ENCODE data around the gene ANKZF1.
"Not testable (repeated sequence)": the region's sequence is repeated elsewhere in the genome, so short reads cannot be mapped to it uniquely, and the experiment has no call there.

The ANKZF1 gene

DNA sequence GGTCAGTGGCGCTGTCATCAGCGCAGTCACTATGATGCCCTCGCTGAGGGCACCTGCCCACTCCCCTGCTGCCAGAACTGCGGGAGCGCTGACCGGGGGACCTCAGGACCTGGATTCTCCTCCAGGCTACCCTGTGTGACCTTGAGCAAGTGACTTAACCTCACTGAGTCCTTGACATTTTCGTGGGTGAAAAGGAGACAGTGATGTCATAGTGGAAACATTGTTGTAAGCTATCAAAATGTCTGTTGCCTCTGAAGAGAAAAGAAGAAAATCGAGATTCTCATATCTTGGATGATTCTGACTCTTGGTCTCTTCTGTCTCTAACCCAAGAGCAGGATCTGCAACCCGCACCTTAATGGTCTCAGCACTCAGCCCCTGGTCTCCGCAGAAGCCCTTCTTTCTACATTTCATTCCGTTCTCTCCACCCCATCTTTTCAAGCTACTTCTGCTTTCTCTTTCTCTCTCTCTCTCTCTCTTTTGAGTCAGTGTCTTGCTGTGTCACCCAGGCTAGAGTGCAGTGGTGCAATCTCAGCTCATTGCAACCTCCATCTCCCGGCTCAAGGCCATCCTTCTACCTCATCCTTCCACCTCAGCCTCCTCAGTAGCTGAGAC is 25.1 kb downstream of the ANKZF1 start:
- DNase-seq (ENCODE audit: low read depth) = no peak

DNA sequence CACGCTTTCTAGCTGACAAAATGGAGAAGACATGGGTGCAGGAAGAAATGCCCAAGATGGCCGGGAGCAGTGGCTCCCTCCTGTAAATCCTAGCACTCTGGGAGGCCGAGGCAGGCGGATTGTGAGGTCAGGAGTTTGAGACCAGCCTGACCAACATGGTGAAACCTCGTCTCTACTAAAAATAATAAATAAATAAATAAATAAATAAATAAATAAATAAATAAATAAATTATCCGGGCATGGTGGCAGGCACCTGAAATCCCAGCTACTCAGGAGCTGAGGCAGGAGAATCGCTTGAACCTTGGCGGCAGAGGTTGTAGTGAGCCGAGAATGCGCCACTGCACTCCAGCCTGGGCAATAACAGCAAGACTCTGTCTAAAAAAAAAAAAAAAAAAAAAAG is 29.3 kb downstream of the ANKZF1 start:
- not testable (repeated sequence) for DNase-seq (ENCODE audit: low read depth)

DNA sequence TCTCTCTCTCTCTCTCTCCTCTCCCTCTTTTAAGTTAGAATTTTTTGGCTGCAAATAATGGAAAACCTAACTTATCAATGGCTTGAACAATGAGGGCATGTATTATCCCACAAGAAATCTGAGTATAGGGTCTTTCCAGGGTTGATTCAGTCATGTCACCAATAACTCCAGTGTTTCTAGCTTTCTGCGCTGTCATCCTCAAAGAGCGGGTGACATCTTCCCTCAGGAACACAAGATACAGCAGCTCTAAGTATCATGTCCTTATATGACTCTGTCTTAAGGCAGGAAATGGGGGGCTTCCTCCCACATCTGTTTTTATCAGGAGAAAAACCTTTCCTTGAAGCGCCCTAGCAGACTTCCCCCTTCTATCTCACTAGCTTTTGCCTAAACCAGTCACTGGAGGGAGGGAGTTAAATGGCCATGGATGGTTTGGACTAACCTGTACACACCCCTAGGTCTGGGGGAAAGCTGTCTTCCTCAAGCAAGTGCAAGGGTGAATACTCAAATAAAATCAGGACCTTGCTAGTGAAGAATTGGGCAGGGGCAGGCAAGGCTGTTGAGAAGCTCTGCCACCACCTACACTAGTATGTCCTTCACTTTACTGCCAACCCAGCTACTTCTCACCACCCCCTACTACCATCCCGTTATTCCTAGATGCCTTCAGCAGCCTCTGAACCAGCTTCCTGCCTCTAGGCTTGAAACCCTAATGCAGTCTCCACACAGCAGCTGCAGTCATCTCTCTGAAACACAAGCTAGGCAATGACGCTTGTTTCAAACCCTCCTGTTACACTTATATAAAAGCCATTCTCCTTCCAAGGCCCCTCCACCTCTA is 31.6 kb downstream of the ANKZF1 start:
- DNase-seq (ENCODE audit: low read depth) = no peak

DNA sequence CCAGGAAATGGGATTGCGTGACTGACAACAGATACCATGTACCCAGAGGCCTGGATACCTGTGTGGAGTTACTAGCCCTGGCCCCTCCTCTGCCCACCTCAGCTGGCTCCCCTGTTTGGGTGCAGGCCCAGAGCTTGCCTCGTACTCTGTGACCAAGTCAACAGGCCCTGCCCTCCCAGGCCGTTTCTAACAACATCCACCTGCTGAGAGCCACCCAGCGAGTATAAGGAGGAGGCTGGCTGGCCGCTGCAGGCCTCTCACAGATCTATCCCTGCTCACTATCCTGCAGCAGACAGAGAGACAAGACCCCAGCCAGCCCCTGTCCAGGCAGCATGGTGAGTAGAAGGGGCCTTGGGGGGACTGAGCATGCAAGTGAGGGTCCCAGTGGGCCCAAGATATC is 36.6 kb downstream of the ANKZF1 start:
- DNase-seq (ENCODE audit: low read depth) = no peak

DNA sequence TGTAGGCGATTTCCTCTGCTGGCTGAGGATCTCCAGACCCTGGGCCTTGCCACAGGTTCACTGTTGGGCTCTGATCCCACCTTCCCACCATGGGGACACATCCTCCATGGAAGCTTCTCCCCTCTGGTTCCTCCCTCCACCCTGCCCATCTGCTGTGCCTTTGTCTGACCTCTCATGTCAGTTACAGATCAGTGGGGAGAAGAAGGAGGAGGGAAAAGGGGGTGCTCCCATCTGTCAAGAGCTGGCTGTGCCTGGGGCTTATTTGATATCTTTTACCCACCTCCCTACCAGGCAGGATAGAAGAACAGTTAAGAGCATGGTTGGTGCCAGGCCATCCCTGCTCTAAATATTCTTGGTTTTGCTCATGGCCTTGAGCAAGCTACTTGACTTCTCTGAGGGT is 37.3 kb downstream of the ANKZF1 start:
- no peak for DNase-seq (ENCODE audit: low read depth)

DNA sequence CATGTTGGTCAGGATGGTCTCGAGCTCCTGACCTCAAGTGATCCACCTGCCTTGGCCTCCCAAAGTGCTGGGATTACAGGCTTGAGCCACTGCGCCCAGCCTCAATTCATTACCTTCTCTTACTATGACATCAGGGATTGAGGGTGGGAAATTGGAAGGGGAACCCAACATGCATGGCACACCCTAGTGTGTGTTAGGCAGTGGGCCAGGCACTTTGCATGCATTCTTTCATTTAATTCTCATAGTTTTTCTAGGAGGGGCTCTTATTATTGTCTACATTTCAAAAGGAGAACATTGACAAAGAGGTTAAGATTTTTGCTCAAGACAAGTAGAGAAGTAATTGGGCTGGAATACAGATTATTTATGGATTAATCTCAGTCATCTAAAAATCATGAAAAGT is 38.7 kb downstream of the ANKZF1 start:
- no peak for DNase-seq (ENCODE audit: low read depth)

DNA sequence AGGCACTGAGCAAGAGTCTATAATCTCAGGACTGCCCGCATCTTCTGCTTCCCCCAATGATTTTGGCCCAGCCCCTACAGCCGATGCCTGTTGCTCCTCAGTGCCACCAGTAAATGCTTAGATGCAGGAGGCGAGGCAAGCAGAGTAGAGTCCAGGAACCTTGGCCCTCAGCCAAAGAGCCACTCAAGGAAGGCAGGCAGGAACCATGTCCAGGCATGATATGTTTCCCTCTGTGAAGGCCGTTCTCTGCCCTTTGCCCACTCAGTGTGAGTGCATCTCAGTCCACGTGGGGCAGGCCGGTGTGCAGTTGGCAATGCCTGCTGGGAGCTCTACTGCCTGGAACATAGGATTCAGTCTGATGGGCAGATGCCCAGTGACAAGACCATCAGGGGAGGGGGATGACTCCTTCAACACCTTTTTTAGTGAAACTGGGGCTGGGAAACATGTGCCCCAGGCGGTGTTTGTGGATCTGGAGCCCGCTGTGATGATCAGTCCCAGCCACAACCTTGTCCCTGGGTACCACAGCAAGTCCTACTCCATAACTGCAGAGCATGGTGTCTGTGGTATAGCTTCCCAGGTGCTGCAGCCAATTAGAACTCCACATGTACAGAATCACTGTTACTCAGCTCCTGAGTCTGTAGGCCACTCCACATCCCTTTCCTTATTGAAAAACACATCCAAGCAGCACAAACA is 39.9 kb downstream of the ANKZF1 start:
- no peak for DNase-seq (ENCODE audit: low read depth)

DNA sequence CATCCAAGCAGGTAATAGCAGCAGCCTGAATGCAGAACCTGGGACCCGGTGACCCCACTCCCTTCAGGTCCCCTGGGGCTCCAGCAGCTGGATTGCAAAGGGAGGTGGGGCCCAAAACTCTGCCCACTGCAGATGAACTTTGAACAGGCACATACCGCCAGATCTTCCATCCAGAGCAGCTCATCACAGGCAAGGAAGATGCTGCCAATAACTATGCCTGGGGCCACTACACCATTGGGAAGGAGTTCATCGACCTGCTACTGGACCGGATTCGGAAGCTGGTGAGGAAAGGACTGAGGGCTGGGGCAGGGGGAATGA is 40.4 kb downstream of the ANKZF1 start:
- DNase-seq (ENCODE audit: low read depth) = no peak

DNA sequence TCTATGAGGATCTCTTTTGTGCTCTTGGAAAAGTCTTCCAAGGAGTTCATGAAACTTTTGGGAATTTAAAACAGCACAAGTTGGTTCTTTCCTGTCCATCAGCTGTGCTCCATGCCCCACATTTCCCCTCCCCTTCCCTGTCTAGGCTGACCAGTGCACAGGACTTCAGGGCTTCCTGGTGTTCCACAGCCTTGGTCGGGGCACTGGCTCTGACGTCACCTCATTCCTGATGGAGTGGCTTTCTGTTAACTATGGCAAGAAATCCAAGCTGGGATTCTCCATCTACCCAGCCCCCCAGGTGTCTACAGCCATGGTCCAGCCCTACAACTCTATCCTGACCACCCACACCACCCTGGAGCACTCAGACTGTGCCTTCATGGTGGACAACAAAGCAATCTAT is 41.4 kb downstream of the ANKZF1 start:
- DNase-seq (ENCODE audit: low read depth) = no peak

DNA sequence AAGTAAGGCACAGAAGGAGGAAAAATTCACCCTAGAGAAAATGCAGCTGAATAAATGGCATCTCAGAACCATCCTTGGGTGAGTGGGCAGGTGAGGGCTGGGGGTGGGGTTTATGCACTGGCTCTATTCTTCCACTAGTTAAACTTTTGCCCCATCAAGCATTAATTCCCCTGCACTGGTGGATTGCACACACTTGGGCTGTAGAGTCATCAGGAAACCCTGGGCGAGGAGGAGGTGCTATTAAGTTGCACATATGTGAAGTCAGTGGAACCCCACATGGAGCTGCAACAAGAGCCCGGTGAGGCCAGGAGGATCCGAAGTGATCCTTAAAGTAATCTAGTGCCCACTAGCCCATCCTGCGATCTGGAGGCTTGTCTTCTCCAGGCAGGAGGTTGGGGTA is 42.8 kb downstream of the ANKZF1 start:
- DNase-seq (ENCODE audit: low read depth) = no peak

DNA sequence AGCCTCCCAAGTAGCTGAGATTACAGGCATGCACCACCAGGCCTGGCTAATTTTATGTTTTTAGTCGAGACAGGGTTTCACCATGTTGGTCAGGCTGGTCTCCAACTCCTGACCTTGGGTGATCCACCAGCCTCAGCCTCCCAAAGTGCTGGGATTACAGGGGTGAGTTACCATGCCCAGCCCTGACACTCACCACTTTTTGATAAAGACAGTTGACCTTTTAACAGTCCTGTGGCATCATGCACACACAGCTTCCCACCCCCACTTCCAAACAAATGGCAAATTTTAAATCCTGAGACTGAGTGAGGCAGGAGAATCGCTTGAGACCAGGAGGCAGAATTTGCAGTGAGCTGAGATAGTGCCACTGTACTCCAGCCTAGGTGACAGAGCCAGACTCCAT is 43.4 kb downstream of the ANKZF1 start:
- DNase-seq (ENCODE audit: low read depth) = no peak

DNA sequence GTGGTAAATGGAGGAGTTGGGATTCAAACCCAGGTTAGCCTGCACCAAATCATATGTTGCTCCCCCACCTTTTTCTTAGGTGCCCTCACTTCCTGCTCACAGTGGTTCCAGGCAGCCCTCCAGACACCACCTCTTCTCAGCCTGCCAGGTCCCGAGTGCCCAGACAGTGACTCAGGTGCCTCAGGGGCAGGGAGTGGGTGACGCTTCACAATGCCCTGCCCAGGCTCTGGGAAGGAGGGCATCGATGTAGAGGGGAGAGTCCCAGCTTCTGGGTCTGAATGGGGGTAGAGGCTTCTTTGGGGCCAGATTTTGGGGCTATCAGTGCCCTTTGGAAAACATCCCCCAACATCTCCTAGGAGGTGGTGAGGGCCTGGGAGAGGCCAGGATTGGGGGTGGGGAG is 44.3 kb downstream of the ANKZF1 start:
- no peak for DNase-seq (ENCODE audit: low read depth)

DNA sequence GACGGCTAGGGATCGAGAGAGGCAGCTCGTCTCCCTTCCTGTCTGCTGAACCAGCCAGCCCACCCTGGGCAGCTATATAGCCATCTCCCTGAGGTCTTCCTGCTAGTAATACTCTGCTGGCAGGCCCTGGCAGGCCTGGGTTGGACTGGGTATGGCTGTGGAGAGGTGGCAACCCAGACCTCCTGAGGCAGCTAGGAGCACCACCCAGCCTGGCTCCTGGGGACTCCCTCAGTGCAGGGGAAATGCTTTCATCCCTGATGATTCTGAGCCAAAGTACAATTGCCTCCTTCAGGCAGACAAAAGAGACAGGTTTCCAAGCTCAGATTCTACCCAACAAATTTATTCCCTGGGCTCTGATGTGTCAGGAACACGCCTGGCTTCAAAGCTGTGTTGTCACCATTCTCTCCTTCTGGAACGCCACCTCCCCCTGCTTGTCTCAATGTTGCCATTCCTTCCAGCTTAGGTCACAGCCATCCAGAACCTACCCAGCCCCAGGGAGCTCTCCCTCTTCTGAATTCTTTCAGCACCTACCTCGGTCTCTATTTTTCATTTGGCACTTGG is 44.8 kb downstream of the ANKZF1 start:
- DNase-seq (ENCODE audit: low read depth) = no peak

DNA sequence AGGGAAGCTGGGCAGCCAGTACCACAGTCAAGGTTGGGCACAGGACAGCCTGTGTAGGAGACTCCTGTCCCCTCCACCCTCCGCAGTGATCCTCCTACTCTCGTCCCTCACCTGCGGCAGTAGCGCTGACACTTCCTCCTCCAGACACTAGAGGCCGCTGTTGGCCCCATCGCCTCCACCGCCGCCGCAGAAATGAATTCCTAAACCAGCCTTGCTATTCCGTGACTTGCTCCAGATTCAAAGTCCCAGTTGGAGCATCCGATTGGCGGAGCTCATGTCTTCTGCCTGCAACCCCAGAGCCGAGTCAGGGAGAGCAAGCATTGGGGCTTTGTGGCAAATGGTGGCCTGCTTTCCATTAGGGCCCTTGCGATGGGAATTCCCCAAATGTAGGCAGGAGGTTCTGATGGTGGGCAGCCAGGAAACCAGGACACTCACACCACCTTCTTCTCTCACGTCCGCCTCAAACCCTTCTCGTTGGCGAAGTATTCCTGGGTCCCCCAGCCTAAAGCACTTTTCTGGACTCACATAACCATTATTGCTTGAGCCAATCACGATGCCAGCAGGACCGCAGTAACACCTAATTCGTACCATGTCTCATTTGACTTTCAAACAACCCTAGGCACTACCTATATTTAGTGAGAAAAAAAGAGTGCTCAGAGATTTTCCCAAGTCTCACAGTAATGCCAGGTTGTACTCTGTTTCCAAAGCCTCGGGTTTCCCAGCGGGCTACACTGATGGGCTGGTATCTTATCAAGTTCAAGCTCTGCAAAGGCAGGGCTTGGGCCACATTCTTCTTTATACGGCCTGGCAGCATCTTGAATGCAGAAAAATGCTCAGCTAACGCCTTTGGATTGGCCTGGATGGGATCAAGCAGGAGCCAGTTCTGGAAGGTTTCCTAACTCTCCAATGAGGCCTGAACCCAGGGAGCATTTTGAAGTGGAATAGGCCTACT is 48.4 kb downstream of the ANKZF1 start:
- DNase-seq (ENCODE audit: low read depth) = no peak

DNA sequence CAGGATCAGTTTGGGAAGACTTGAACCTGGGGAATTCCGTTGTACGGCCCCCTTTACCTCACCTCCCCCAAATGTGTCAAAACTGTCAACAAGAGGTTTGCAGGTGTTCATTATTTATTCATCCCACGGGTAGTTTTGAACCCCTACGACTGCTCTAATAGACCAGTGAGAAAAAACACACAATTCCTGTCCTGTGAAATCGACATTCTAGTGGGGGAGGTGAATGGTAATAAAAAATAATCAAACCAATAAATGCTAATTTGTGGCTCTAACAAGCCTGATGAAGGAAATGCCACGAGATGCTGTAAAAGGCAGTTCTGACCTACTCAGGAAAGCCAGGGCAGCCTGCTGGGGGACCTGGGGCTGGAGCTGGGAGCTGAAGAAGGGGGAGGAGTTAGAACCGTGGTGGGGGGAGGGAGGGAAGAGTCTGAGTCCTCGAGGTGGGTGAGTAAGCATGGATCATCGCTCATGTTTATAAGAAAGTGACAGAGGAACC is 49.1 kb downstream of the ANKZF1 start:
- no peak for DNase-seq (ENCODE audit: low read depth)

DNA sequence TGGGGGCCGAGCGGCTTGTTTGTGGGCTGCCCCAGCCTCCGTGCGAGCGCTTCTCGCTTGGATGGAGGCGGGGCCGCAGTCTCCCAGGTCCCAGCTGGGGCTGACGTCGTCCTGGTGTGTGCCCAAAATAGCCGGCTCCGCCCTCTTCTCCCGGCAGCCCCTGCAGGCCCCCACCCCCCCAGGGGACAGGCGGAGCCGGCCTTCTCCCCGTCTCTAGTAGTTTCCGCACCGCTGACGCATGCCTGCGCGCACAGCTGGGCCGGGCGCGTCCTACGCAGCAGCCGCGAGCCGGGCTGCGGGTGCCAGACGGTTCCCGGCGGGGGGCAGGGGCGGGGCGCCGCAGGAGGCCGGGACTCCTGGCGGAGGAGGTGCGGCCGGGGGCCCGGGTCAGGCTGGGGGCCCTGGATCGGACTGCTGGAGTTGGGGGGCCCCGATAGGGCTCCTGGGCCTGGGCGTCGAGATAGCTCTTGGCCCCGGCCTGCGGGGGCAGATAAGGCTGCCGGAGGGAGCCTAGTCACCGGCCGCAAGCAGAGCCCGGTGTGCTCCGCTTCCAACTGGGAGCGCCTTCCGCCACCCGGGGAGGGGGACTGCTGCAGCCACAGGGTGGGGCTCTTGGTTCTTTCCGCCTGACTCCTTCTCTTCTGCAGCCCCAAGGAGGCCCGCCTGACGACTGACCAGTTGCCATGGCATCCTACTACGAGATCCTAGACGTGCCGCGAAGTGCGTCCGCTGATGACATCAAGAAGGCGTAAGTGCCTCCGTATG is 49.7 kb downstream of the ANKZF1 start, which contains the start of gene DNAJB2:
DNAJB2 (plus strand) TSS at position 216 of the 765 bp plus-strand sequence; CDS start at position 684, 468 bp downstream.
- peak; percentile 98 for DNase-seq (ENCODE audit: low read depth)

DNA sequence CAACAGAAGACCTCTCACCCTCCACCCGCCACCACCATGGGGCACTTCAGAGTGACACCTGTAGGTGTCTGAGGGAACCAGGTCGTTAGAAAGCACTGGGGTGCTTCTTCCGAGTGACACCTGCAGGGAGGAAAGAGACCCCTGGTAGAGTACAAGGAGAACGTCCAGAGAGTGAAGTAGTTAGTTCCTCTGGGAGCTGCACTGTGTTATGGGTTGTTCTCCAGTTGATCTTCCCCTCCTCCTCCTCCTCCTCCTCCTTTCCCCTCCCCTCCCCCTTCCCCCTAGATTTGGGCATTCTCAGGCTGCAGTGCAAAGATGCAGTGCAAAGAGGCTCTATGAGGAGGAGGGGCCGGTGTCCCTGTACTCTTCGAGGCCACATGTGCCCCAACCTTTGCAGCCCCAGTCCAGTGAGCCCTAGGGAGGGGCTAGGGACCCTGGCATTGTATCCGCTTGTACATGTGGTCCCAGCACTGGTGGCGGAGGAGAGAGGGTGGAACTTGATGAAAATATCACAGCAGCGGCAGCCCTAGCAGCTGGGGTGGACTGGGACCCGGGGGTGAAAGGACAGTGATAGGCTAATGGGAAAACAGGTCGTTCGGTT is 50.4 kb downstream of the ANKZF1 start:
- no peak for DNase-seq (ENCODE audit: low read depth)

DNA sequence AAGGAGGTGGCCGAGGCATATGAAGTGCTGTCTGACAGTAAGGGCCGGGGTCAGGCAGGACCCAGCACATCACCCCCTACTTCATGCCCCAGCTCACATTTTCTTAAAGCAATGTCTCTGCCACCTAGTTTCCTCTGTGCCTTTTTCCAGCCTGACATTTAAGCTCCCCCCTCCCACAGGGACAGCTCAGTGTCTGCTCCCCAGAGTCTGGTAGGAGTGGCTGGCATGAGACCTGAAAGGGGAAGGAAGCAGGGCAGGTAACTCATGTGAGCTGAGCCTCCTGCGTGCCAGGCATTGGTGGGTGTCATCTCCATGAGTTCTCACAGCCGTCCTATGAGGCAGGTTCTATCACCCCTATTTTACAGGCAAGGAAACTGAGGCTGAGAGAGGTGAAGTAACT is 51.0 kb downstream of the ANKZF1 start:
- no peak for DNase-seq (ENCODE audit: low read depth)

DNA sequence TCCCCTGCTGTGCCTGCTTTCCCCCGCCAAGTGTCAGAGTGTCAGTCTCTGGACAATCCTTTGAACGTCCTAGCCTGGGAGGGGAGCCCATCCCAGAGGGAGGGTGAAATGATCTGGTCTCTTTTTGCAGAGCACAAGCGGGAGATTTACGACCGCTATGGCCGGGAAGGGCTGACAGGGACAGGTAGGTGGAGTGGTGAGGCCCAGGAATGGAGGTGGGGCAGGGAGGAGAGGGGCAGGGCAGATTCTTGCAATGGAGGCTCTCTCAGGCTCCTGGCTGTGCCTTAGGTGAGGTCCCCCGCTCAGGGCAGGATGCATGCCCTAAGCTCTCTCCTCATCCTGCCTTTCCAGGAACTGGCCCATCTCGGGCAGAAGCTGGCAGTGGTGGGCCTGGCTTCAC is 52.0 kb downstream of the ANKZF1 start:
- DNase-seq (ENCODE audit: low read depth) = no peak

DNA sequence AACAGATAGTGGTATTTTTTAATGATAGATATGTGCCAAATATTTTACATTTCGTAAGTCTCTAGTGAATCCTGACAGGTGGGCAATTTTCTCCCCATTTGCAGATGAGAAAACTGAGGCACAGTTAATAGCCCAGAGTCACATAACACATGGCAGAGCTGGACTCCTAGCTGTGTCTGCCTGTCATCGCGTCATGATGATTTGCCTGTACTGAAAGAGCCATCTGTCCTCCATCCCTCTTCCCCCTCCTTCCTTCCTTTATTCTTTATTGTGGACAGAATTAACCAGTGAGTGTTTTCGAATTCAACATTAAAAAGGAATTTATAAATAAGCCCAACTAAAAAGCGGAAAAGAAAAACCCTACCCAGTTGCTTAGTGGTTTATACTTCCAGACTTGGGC is 52.8 kb downstream of the ANKZF1 start:
- DNase-seq (ENCODE audit: low read depth) = no peak

Measured in CMK (cell line).